HepG2 (cell line): ENCODE results near the gene MADCAM1. TPM values are rescaled to one million over a fixed set of nuclear protein-coding genes. Genes with fewer than 3 reads are reported as not detected.

Experiments
- ATAC-seq: fragments of 200-7000 bp; cut with Tn5 transposase; 3 replicates; pipeline ENCODE4 v1.9.1; 2020; ENCODE audit warnings: mild to moderate bottlenecking, moderate library complexity
- BruUV-seq: library from RNA; stranded (reverse); fragments of 400-500 nt; replicated peaks from 2 replicates; lab custom pipeline; 2021; lab: Mats Ljungman, UMichigan
- CTCF ChIA-PET: fragments of 300-600 bp; formaldehyde crosslinking; extraction: SDS; loops from one replicate; lab custom pipeline; 2021; ENCODE audit warnings: low total read pairs, inconsistent platforms, low intra/inter-chr PET ratio; lab: Yijun Ruan, JAX
- POLR2A ChIA-PET: fragments of 350-600 bp; sonication (Branson Sonifier 250); formaldehyde crosslinking; loops from one replicate; lab custom pipeline; 2020; ENCODE audit warnings: antibody characterized with exemption, inconsistent platforms; lab: Yijun Ruan, JAX
- DNase-seq: peaks from one replicate; pipeline ENCODE4 v3.0.0-alpha.2; 2015; ENCODE audit warnings: low spot score
- FAIRE-seq: peaks from 3 replicates; lab custom pipeline; 2011; peaks lifted over from hg19 to GRCh38; lab: Jason Lieb, UNC
- H2AFZ ChIP-seq: one replicate; pipeline ENCODE4 v1.6.1; 2011; ENCODE audit warnings: low read length, inconsistent platforms
- H3K27ac ChIP-seq: fragments of 300-600 bp; 3 replicates; pipeline ENCODE4 v1.8.0; 2011; ENCODE audit warnings: mixed run types, mild to moderate bottlenecking, mixed read lengths, low read length, inconsistent platforms; ENCODE audit not compliant: insufficient read depth; ENCODE audit errors: extremely low read length
- H3K27me3 ChIP-seq, 2 experiments: fragments of 200-600 bp in 1 of 2; 2 replicates in 1 of 2; 3 replicates in 1 of 2; pipeline versions ENCODE4 v1.6.0 to v1.8.0; 2011; ENCODE audit warnings: low read length in 2 of 2, mild to moderate bottlenecking in 2 of 2, moderate library complexity in 2 of 2, inconsistent platforms in 1 of 2; ENCODE audit not compliant: insufficient read depth in 2 of 2, control insufficient read depth in 1 of 2
- H3K36me3 ChIP-seq, 2 experiments: fragments of 200-600 bp in 1 of 2; replicated peaks in 1 of 2; 2 replicates in 1 of 2; 3 replicates in 1 of 2; pipeline versions ENCODE4 v1.5.1 to v1.8.0; 2011; ENCODE audit warnings: low read length in 2 of 2, inconsistent platforms in 1 of 2; ENCODE audit not compliant: insufficient read depth in 2 of 2, control insufficient read depth in 1 of 2
- H3K4me1 ChIP-seq: 2 replicates; pipeline ENCODE4 v1.5.1; 2012; ENCODE audit warnings: low read length, inconsistent platforms; ENCODE audit not compliant: insufficient read depth
- H3K4me2 ChIP-seq: 2 replicates; pipeline ENCODE4 v1.6.0; 2011; ENCODE audit warnings: low read depth, low read length, inconsistent platforms
- H3K4me3 ChIP-seq, 3 experiments: fragments of 200-600 bp in 1 of 3; sonication (generic), shearing (Covaris generic) in 1 of 3; replicated peaks in 1 of 3; 2 replicates each; pipeline ENCODE4 v1.5.1; 2011 to 2016; ENCODE audit warnings: low read length in 3 of 3, inconsistent platforms in 2 of 3, low read depth in 2 of 3, mild to moderate bottlenecking in 2 of 3, control low read depth in 1 of 3, mixed read lengths in 1 of 3; ENCODE audit not compliant: insufficient read depth in 1 of 3
- H3K79me2 ChIP-seq: one replicate; pipeline ENCODE4 v1.6.1; 2011; ENCODE audit warnings: low read length, inconsistent platforms; ENCODE audit not compliant: insufficient read depth
- H3K9ac ChIP-seq: 2 replicates; pipeline ENCODE4 v1.6.0; 2011; ENCODE audit warnings: mild to moderate bottlenecking, low read depth, low read length, inconsistent platforms; ENCODE audit not compliant: insufficient read depth
- H3K9me3 ChIP-seq: 2 replicates; pipeline ENCODE4 v1.5.1; 2012; ENCODE audit warnings: mild to moderate bottlenecking, low read length
- H4K20me1 ChIP-seq: 2 replicates; pipeline ENCODE4 v1.6.0; 2011; ENCODE audit warnings: inconsistent platforms, mild to moderate bottlenecking, low read length, moderate library complexity; ENCODE audit not compliant: insufficient read depth
- CHD4 ChIP-seq: fragments of 200-600 bp; sonication (generic); IDR thresholded peaks from 2 replicates; pipeline ENCODE4 v1.7.0; 2017; ENCODE audit warnings: mild to moderate bottlenecking, low read length, borderline replicate concordance
- CREM ChIP-seq, 2 experiments: sonication (generic) in 1 of 2; formaldehyde crosslinking in 1 of 2; IDR thresholded peaks; 2 replicates each; pipeline versions ENCODE4 v1.4.0 to v1.6.1; 2016 to 2020; ENCODE audit warnings: antibody characterized with exemption in 1 of 2, mild to moderate bottlenecking in 1 of 2, missing genetic modification reagents in 1 of 2
- EEA1 ChIP-seq: sonication (generic); formaldehyde crosslinking; IDR thresholded peaks from 2 replicates; pipeline ENCODE4 v1.5.1; 2020; ENCODE audit warnings: mild to moderate bottlenecking, missing genetic modification reagents, borderline replicate concordance
- FOXO4 ChIP-seq: sonication (generic); formaldehyde crosslinking; conservative IDR thresholded peaks from 2 replicates; pipeline ENCODE4 v1.8.1; 2023; ENCODE audit warnings: missing genetic modification reagents
- KDM2A ChIP-seq: sonication (generic); formaldehyde crosslinking; IDR thresholded peaks from 2 replicates; pipeline ENCODE4 v1.4.0; 2020; ENCODE audit warnings: low read depth, missing genetic modification reagents, borderline replicate concordance
- NPAS2 ChIP-seq: sonication (generic); formaldehyde crosslinking; IDR thresholded peaks from 2 replicates; pipeline ENCODE4 v1.8.0; 2022; ENCODE audit warnings: mild to moderate bottlenecking, missing genetic modification reagents, borderline replicate concordance
- REL ChIP-seq: sonication (generic); formaldehyde crosslinking; conservative IDR thresholded peaks from 2 replicates; pipeline ENCODE4 v1.8.0; 2022; ENCODE audit warnings: mild to moderate bottlenecking, missing genetic modification reagents, moderate library complexity
- SALL2 ChIP-seq: sonication (generic); formaldehyde crosslinking; IDR thresholded peaks from 2 replicates; pipeline ENCODE4 v1.8.1; 2023; ENCODE audit warnings: mild to moderate bottlenecking, missing genetic modification reagents, inconsistent platforms
- SMARCE1 ChIP-seq: fragments of 450-650 bp; IDR thresholded peaks from 2 replicates; pipeline ENCODE4 v1.6.1; 2017; ENCODE audit warnings: borderline replicate concordance
- TBX2 ChIP-seq: sonication (generic); formaldehyde crosslinking; IDR thresholded peaks from 2 replicates; pipeline ENCODE4 v1.5.0; 2020; ENCODE audit warnings: missing genetic modification reagents, mild to moderate bottlenecking, borderline replicate concordance
- TEAD2 ChIP-seq: sonication (generic); formaldehyde crosslinking; IDR thresholded peaks from 2 replicates; pipeline ENCODE4 v1.9.0; 2021; ENCODE audit warnings: missing genetic modification reagents
- THYN1 ChIP-seq: sonication (generic); formaldehyde crosslinking; IDR thresholded peaks from 2 replicates; pipeline ENCODE4 v1.8.1; 2023; ENCODE audit warnings: low read depth, mild to moderate bottlenecking, moderate library complexity, missing genetic modification reagents, borderline replicate concordance
- whole genome bisulfite sequencing: methylation state at CpG from one replicate; pipeline ENCODE4 v1.1.6; 2017; ENCODE audit warnings: low lambda C conversion rate; 5-methylcytosine and 5-hydroxymethylcytosine counted together
- in situ Hi-C: cut with HindIII; loops from 2 replicates; pipeline ENCODE4 v1.10.0; 2017; ENCODE audit warnings: low pct_unique_long_range_greater_than_20kb; ENCODE audit not compliant: extremely low pct_ligation_motif_present
- intact Hi-C: fragments of 100-400 bp; cut with micrococcal nuclease; formaldehyde crosslinking; loops from one replicate; pipeline ENCODE4 v1.10.0; 2022; ENCODE audit not compliant: unreplicated experiment
- polyA plus RNA-seq, 8 experiments: library from polyadenylated mRNA; depleted of rRNA in 3 of 8; stranded (reverse) in 7 of 8; unstranded in 1 of 8; fragments of >200 nt; fragmentation: Illumina TruSeq in 4 of 8; extraction: Trizol in 4 of 8; gene quantifications; 2 replicates each; pipeline versions ENCODE4 v1.2.1 to v1.2.3, GENCODE V29; 2011 to 2016; ENCODE audit warnings: low read depth in 4 of 8, missing spikeins in 1 of 8, mixed read lengths in 1 of 8; ENCODE audit not compliant: insufficient read depth in 1 of 8
- total RNA-seq, 5 experiments: library from RNA; depleted of rRNA; stranded (reverse); fragments of >200 nt; fragmentation: Illumina TruSeq; extraction: Trizol; gene quantifications; 2 replicates each; pipeline ENCODE4 v1.2.3, GENCODE V29; 2016; ENCODE audit warnings: low read depth in 1 of 5
- TF ChIP-seq, protein P1 (sequence below): sonication (generic); formaldehyde crosslinking; IDR thresholded peaks from 2 replicates; pipeline ENCODE4 v1.4.0; 2020; ENCODE audit warnings: missing genetic modification reagents
- TF ChIP-seq, protein P2 (sequence below): sonication (generic); formaldehyde crosslinking; IDR thresholded peaks from 2 replicates; pipeline ENCODE4 v1.4.0; 2020; ENCODE audit warnings: mild to moderate bottlenecking, missing genetic modification reagents
- TF ChIP-seq, protein P3 (sequence below): sonication (generic); formaldehyde crosslinking; IDR thresholded peaks from 2 replicates; pipeline ENCODE4 v1.5.1; 2020; ENCODE audit warnings: missing genetic modification reagents, mild to moderate bottlenecking, borderline replicate concordance

MADCAM1 gene
- total and polyA plus RNA-seq, 2 of the 13 experiments (the other 11 are each of a cell fraction or from before 2014, with no cell fraction given): 0.29 to 0.33 TPM

DNA sequence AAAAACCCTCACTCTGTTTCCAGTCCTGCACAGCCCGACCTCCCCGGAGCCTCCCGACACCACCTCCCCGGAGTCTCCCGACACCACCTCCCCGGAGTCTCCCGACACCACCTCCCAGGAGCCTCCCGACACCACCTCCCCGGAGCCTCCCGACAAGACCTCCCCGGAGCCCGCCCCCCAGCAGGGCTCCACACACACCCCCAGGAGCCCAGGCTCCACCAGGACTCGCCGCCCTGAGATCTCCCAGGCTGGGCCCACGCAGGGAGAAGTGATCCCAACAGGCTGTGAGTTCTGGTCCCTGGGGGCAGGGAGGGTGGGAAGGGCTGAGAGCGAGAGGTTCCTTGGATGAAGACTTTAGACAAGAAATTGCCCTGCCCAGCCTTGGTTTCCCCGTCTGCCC is 5.4 kb downstream of the MADCAM1 start:
- POLR2A ChIA-PET: no interaction called here
- no TSS peak for BruUV-seq
- no peak for ATAC-seq

More for the DNA sequence above, 5.4 kb downstream of the MADCAM1 start:
- TF ChIP-seq KDM2A (CRISPR knock-in tag) (no peak), FOXO4 (CRISPR knock-in tag) (no peak), CHD4 (no peak), EEA1 (no peak), TEAD2 (CRISPR knock-in tag) (no peak), THYN1 (CRISPR knock-in tag) (no peak), TBX2 (CRISPR knock-in tag) (no peak), SALL2 (CRISPR knock-in tag) (no peak), REL (CRISPR knock-in tag) (no peak), NPAS2 (CRISPR knock-in tag) (no peak), CREM (IDR thresholded peaks at IDR 0.05) (no peak), CREM (CRISPR knock-in tag; IDR thresholded peaks at IDR 0.05) (no peak), SMARCE1 (no peak)
- TF ChIP-seq, protein P1, sequence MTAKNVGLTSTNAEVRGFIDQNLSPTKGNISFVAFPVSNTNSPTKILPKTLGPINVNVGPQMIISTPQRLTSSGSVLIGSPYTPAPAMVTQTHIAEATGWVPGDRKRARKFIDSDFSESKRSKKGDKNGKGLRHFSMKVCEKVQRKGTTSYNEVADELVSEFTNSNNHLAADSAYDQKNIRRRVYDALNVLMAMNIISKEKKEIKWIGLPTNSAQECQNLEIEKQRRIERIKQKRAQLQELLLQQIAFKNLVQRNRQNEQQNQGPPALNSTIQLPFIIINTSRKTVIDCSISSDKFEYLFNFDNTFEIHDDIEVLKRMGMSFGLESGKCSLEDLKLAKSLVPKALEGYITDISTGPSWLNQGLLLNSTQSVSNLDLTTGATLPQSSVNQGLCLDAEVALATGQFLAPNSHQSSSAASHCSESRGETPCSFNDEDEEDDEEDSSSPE (CRISPR knock-in tag): no peak
- TF ChIP-seq, protein P2, sequence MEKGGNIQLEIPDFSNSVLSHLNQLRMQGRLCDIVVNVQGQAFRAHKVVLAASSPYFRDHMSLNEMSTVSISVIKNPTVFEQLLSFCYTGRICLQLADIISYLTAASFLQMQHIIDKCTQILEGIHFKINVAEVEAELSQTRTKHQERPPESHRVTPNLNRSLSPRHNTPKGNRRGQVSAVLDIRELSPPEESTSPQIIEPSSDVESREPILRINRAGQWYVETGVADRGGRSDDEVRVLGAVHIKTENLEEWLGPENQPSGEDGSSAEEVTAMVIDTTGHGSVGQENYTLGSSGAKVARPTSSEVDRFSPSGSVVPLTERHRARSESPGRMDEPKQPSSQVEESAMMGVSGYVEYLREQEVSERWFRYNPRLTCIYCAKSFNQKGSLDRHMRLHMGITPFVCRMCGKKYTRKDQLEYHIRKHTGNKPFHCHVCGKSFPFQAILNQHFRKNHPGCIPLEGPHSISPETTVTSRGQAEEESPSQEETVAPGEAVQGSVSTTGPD (CRISPR knock-in tag): no peak
- TF ChIP-seq, protein P3, sequence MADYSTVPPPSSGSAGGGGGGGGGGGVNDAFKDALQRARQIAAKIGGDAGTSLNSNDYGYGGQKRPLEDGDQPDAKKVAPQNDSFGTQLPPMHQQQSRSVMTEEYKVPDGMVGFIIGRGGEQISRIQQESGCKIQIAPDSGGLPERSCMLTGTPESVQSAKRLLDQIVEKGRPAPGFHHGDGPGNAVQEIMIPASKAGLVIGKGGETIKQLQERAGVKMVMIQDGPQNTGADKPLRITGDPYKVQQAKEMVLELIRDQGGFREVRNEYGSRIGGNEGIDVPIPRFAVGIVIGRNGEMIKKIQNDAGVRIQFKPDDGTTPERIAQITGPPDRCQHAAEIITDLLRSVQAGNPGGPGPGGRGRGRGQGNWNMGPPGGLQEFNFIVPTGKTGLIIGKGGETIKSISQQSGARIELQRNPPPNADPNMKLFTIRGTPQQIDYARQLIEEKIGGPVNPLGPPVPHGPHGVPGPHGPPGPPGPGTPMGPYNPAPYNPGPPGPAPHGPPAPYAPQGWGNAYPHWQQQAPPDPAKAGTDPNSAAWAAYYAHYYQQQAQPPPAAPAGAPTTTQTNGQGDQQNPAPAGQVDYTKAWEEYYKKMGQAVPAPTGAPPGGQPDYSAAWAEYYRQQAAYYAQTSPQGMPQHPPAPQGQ (CRISPR knock-in tag): no peak
- CTCF ChIA-PET: no interaction called here
- peaks cover 29% of the 10 kb centered on the region for H3K4me1 ChIP-seq
- H3K4me3 ChIP-seq: no peak overlapping the region
- no peaks in the 10 kb centered on the region for H3K79me2 ChIP-seq
- no peaks in the 10 kb centered on the region for H4K20me1 ChIP-seq
- H3K36me3 ChIP-seq: no peaks in the 10 kb centered on the region
- no peak overlapping the region for H3K27ac ChIP-seq
- no peaks in the 10 kb centered on the region for H3K9me3 ChIP-seq
- no peak overlapping the region for H2AFZ ChIP-seq
- WGBS: 67% methylated on average over 17 of the region's 17 CpGs
- H3K4me2 ChIP-seq: no peak overlapping the region
- in situ Hi-C loops: no loop called here
- H3K9ac ChIP-seq: no peak overlapping the region
- DNase-seq: no peak
- intact Hi-C loops: no loop called here
- FAIRE-seq: no peak
- H3K27me3 ChIP-seq: peaks cover 0 to 4% of the 10 kb centered on the region in 2 experiments; a peak in 2 of 5 replicates
